SK-N-SH treated with all-trans-retinoic acid at 6 μM for 48 hours (cell line): ENCODE data around the gene GNPTAB.

Experiments
- ATAC-seq: fragments of 200-7000 bp; cut with Tn5 transposase; 3 replicates; pipeline ENCODE4 v1.9.1; 2020; ENCODE audit warnings: mild to moderate bottlenecking, moderate library complexity
- ARNTL ChIP-seq: fragments of 450-650 bp; formaldehyde crosslinking; IDR thresholded peaks from 2 replicates; pipeline ENCODE4 v1.5.0; 2020; ENCODE audit warnings: low read depth, mild to moderate bottlenecking, moderate library complexity, borderline replicate concordance
- BACH2 ChIP-seq: fragments of 250-450 bp; sonication (Bioruptor Pico); IDR thresholded peaks from 2 replicates; pipeline ENCODE4 v1.9.0; 2021; ENCODE audit warnings: mild to moderate bottlenecking, borderline replicate concordance
- CSDC2 ChIP-seq: fragments of 250-450 bp; sonication (Bioruptor Pico); IDR thresholded peaks from 2 replicates; pipeline ENCODE4 v1.5.0; 2020; ENCODE audit warnings: mild to moderate bottlenecking, moderate library complexity
- ESRRG ChIP-seq: fragments of 250-450 bp; sonication (Bioruptor Pico); IDR thresholded peaks from 2 replicates; pipeline ENCODE4 v1.6.1; 2021; ENCODE audit warnings: mild to moderate bottlenecking
- ISL1 ChIP-seq: fragments of 250-450 bp; sonication (Bioruptor Pico); IDR thresholded peaks from 2 replicates; pipeline ENCODE4 v2.1.2; 2022; ENCODE audit warnings: mild to moderate bottlenecking, moderate library complexity
- OSR1 ChIP-seq: fragments of 250-450 bp; sonication (Bioruptor Pico); IDR thresholded peaks from 2 replicates; pipeline ENCODE4 v1.8.0; 2022; ENCODE audit warnings: moderate library complexity, mild to moderate bottlenecking, inconsistent platforms
- PPARA ChIP-seq: fragments of 250-450 bp; sonication (Bioruptor Pico); IDR thresholded peaks from 2 replicates; pipeline ENCODE4 v1.5.0; 2020; ENCODE audit warnings: mild to moderate bottlenecking, borderline replicate concordance
- RARB ChIP-seq: fragments of 250-450 bp; sonication (Bioruptor Pico); IDR thresholded peaks from 2 replicates; pipeline ENCODE4 v1.8.0; 2021; ENCODE audit warnings: mild to moderate bottlenecking, moderate library complexity
- SNAI2 ChIP-seq: fragments of 250-450 bp; sonication (Bioruptor Pico); IDR thresholded peaks from 2 replicates; pipeline ENCODE4 v1.5.0; 2020; ENCODE audit warnings: mild to moderate bottlenecking, moderate library complexity
- TCF4 ChIP-seq: fragments of 250-450 bp; sonication (Bioruptor Pico); IDR thresholded peaks from 2 replicates; pipeline ENCODE4 v1.8.0; 2021; ENCODE audit warnings: mild to moderate bottlenecking, moderate library complexity, borderline replicate concordance
- ZC3H10 ChIP-seq: fragments of 250-450 bp; sonication (Bioruptor Pico); IDR thresholded peaks from 2 replicates; pipeline ENCODE4 v1.5.1; 2021; ENCODE audit warnings: mild to moderate bottlenecking, moderate library complexity
- ZFP3 ChIP-seq: fragments of 250-450 bp; sonication (Bioruptor Pico); IDR thresholded peaks from 2 replicates; pipeline ENCODE4 v1.5.0; 2020; ENCODE audit warnings: mild to moderate bottlenecking, moderate library complexity
- ZFP30 ChIP-seq: fragments of 450-650 bp; formaldehyde crosslinking; IDR thresholded peaks from 2 replicates; pipeline ENCODE4 v1.5.0; 2022; ENCODE audit warnings: mild to moderate bottlenecking, moderate library complexity
- ZNF565 ChIP-seq: fragments of 450-650 bp; formaldehyde crosslinking; conservative IDR thresholded peaks from 2 replicates; pipeline ENCODE4 v1.5.0; 2020; ENCODE audit warnings: low read depth, mild to moderate bottlenecking, moderate library complexity
- ZNF8 ChIP-seq: fragments of 450-650 bp; formaldehyde crosslinking; IDR thresholded peaks from 2 replicates; pipeline ENCODE4 v1.5.0; 2020; ENCODE audit warnings: mild to moderate bottlenecking, moderate library complexity
- TF ChIP-seq, protein P1 (sequence below): fragments of 250-450 bp; sonication (Bioruptor Pico); IDR thresholded peaks from 2 replicates; pipeline ENCODE4 v1.8.0; 2021; ENCODE audit warnings: low read depth, mild to moderate bottlenecking, moderate library complexity, borderline replicate concordance
- TF ChIP-seq, protein P2 (sequence below): fragments of 250-450 bp; sonication (Bioruptor Pico); IDR thresholded peaks from 2 replicates; pipeline ENCODE4 v1.5.0; 2020; ENCODE audit warnings: mild to moderate bottlenecking, moderate library complexity
- TF ChIP-seq, protein P3 (sequence below): fragments of 250-450 bp; sonication (Bioruptor Pico); IDR thresholded peaks from 2 replicates; pipeline ENCODE4 v1.5.1; 2020; ENCODE audit warnings: low read depth, mild to moderate bottlenecking, moderate library complexity
- TF ChIP-seq, protein P4 (sequence below): fragments of 250-450 bp; sonication (Bioruptor Pico); IDR thresholded peaks from 2 replicates; pipeline ENCODE4 v1.8.0; 2020; ENCODE audit warnings: mild to moderate bottlenecking, moderate library complexity, borderline replicate concordance

GNPTAB gene

DNA sequence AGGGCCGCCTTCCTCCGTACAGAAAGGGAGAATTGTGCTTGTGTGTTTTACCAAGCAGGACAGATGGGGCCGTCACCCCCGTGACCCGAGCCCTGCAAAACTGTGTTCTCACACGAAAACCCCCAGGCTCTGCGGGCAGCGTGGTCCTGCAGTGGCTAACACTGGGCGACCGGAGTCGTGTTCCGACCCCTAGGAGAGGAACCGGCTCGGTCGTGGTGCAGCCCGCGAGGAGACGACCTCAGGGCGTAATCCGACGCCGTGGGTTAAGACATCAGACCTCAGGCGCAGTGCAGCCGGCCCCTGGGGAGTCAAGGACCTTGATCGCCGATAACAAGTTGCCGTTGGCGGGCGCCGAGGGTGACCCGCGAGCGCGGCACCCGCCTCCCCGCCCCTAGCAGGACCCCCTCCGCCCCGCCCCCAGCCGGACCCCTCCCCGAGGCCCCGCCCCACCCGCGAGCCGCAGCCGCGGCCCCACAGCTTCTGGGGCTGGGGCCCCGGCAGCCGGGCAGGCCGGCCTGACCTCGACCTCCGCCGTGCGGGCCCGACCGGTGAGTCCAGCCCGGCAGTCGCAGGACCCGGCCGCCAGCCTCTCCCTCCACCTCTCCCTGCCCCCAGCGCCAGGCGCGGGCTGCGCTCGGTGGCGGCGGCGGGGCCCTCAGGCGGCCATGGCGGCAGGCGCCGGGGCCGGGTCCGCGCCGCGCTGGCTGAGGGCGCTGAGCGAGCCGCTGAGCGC is 133.4 kb downstream of the GNPTAB start, which contains the start of gene CHPT1:
TSS of gene CHPT1 (plus strand) at position 444 of the 733 bp plus-strand sequence. CDS start at position 666, 222 bp downstream.
- TF ChIP-seq, protein P1, sequence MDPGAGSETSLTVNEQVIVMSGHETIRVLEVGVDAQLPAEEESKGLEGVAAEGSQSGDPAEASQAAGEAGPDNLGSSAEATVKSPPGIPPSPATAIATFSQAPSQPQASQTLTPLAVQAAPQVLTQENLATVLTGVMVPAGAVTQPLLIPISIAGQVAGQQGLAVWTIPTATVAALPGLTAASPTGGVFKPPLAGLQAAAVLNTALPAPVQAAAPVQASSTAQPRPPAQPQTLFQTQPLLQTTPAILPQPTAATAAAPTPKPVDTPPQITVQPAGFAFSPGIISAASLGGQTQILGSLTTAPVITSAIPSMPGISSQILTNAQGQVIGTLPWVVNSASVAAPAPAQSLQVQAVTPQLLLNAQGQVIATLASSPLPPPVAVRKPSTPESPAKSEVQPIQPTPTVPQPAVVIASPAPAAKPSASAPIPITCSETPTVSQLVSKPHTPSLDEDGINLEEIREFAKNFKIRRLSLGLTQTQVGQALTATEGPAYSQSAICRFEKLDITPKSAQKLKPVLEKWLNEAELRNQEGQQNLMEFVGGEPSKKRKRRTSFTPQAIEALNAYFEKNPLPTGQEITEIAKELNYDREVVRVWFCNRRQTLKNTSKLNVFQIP, result no peak
- TF ChIP-seq ZC3H10 (CRISPR knock-in tag), result no peak
- no peak for TF ChIP-seq ZNF8 (CRISPR knock-in tag)
- TF ChIP-seq BACH2 (CRISPR knock-in tag), result no peak
- no peak for TF ChIP-seq CSDC2
- no peak for TF ChIP-seq ISL1 (CRISPR knock-in tag)
- TF ChIP-seq, protein P2, sequence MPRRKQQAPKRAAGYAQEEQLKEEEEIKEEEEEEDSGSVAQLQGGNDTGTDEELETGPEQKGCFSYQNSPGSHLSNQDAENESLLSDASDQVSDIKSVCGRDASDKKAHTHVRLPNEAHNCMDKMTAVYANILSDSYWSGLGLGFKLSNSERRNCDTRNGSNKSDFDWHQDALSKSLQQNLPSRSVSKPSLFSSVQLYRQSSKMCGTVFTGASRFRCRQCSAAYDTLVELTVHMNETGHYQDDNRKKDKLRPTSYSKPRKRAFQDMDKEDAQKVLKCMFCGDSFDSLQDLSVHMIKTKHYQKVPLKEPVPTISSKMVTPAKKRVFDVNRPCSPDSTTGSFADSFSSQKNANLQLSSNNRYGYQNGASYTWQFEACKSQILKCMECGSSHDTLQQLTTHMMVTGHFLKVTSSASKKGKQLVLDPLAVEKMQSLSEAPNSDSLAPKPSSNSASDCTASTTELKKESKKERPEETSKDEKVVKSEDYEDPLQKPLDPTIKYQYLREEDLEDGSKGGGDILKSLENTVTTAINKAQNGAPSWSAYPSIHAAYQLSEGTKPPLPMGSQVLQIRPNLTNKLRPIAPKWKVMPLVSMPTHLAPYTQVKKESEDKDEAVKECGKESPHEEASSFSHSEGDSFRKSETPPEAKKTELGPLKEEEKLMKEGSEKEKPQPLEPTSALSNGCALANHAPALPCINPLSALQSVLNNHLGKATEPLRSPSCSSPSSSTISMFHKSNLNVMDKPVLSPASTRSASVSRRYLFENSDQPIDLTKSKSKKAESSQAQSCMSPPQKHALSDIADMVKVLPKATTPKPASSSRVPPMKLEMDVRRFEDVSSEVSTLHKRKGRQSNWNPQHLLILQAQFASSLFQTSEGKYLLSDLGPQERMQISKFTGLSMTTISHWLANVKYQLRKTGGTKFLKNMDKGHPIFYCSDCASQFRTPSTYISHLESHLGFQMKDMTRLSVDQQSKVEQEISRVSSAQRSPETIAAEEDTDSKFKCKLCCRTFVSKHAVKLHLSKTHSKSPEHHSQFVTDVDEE (CRISPR knock-in tag), result no peak
- no peak for TF ChIP-seq OSR1 (CRISPR knock-in tag)
- no peak for TF ChIP-seq TCF4 (CRISPR knock-in tag)
- TF ChIP-seq, protein P3, sequence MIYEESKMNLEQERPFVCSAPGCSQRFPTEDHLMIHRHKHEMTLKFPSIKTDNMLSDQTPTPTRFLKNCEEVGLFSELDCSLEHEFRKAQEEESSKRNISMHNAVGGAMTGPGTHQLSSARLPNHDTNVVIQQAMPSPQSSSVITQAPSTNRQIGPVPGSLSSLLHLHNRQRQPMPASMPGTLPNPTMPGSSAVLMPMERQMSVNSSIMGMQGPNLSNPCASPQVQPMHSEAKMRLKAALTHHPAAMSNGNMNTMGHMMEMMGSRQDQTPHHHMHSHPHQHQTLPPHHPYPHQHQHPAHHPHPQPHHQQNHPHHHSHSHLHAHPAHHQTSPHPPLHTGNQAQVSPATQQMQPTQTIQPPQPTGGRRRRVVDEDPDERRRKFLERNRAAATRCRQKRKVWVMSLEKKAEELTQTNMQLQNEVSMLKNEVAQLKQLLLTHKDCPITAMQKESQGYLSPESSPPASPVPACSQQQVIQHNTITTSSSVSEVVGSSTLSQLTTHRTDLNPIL (CRISPR knock-in tag), result no peak
- TF ChIP-seq RARB (CRISPR knock-in tag), result no peak
- TF ChIP-seq ESRRG (CRISPR knock-in tag), result no peak
- no peak for TF ChIP-seq PPARA
- ATAC-seq, result peak; percentile 82

DNA sequence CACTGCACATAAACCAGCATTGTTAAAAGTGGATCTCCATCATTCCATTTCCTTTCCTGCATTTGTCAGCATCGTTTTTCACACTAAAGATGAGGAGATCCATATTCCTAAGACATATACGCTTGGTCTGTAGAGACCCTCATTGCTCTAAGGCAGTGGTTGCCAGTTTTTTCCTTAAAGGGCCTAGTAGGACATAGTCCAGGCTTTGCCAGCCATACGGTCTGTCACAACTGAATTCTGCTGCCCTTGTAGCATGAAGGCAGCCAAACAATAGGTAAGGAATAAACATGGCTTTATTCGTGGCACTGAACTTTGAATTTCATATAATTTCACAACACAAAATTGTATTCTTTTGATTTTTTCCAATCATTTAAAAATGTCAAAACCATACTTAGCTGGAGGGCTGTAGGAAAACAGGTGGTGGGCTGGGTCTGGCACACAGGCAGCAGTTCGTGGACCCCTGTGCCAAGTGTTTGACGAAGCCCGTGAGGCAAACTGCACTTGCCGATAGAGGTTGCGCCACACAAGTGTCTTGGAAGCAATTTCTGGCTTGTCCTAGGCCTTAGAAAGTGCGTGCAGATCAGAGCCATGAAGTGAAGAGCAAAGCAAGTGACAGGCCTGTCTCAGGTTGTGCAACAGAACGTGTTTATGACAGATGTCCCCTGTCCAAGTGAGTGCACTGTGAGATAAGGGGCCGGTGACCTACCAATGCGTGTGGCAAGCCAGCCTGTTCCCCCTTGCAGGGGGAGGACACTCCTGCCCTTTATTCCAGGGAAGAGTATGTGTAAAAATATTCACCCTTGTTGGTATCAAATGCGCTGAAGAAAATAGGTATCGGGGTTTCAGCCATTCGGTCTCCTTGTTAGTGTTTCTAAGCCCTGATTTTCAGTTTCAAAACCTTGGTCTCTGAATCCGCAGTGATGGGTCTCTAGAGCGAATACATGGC is 134.2 kb downstream of the GNPTAB start:
- no peak for TF ChIP-seq SNAI2 (CRISPR knock-in tag)
- no peak for TF ChIP-seq BACH2 (CRISPR knock-in tag)
- TF ChIP-seq ARNTL (CRISPR knock-in tag), result no peak
- TF ChIP-seq, protein P1, result no peak
- TF ChIP-seq ZC3H10 (CRISPR knock-in tag), result no peak
- no peak for TF ChIP-seq ZFP3 (CRISPR knock-in tag)
- TF ChIP-seq, protein P3 (CRISPR knock-in tag), result no peak
- no peak for TF ChIP-seq ESRRG (CRISPR knock-in tag)
- TF ChIP-seq CSDC2, result no peak
- TF ChIP-seq ISL1 (CRISPR knock-in tag), result no peak
- no peak for TF ChIP-seq TCF4 (CRISPR knock-in tag)
- ATAC-seq, result no peak

DNA sequence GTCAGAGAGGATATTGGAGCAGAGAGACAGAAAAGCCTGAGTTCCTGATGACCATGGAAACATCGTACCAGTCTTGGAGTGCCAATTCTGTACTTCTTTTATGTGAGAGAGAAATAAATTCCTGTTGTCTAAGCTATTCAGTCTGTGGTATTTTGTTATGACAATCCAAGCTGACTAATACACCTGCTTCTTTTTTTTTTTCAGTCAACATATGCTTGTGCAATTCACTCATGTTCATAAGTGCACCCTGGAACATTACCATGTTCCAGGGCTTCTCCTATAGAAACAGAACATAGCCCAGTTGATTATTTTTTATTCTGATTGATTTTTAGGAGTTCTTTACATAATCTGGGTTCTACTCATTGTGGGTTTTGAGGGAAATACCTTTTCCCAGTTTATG is 135.1 kb downstream of the GNPTAB start:
- no peak for ATAC-seq
- TF ChIP-seq ZFP30 (CRISPR knock-in tag) (no peak), ARNTL (CRISPR knock-in tag) (no peak), BACH2 (CRISPR knock-in tag) (no peak), OSR1 (CRISPR knock-in tag) (no peak), CSDC2 (no peak), SNAI2 (CRISPR knock-in tag) (no peak), ZNF8 (CRISPR knock-in tag) (no peak), ZFP3 (CRISPR knock-in tag) (no peak), ZNF565 (CRISPR knock-in tag) (no peak), TCF4 (CRISPR knock-in tag) (no peak), ISL1 (CRISPR knock-in tag) (no peak), RARB (CRISPR knock-in tag) (no peak)
- TF ChIP-seq, protein P4, sequence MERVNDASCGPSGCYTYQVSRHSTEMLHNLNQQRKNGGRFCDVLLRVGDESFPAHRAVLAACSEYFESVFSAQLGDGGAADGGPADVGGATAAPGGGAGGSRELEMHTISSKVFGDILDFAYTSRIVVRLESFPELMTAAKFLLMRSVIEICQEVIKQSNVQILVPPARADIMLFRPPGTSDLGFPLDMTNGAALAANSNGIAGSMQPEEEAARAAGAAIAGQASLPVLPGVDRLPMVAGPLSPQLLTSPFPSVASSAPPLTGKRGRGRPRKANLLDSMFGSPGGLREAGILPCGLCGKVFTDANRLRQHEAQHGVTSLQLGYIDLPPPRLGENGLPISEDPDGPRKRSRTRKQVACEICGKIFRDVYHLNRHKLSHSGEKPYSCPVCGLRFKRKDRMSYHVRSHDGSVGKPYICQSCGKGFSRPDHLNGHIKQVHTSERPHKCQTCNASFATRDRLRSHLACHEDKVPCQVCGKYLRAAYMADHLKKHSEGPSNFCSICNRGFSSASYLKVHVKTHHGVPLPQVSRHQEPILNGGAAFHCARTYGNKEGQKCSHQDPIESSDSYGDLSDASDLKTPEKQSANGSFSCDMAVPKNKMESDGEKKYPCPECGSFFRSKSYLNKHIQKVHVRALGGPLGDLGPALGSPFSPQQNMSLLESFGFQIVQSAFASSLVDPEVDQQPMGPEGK (CRISPR knock-in tag), result no peak
- TF ChIP-seq, protein P2 (CRISPR knock-in tag), result no peak
